ENCODE measurements around the gene EPHA8. TPM values are rescaled to one million over a fixed set of nuclear protein-coding genes. Genes with fewer than 3 reads are reported as not detected.

The EPHA8 gene
- total RNA-seq, 2 experiments from 2014 or later = not detected

GRCh38 chr1:22637907-22638445 lies 74.7 kb downstream of the EPHA8 start:
- POLR2A ChIA-PET = no interaction called here
- CTCF ChIA-PET = no interaction called here

GRCh38 chr1:22638476-22639234 lies 75.4 kb downstream of the EPHA8 start:
- ChIA-PET CTCF (no interaction called here), POLR2A (interaction anchor here (0.6 kb wide), 1 partner anchor 484 kb away, joined by 3 read pairs; no protein-coding TSS in a partner anchor)

DNA sequence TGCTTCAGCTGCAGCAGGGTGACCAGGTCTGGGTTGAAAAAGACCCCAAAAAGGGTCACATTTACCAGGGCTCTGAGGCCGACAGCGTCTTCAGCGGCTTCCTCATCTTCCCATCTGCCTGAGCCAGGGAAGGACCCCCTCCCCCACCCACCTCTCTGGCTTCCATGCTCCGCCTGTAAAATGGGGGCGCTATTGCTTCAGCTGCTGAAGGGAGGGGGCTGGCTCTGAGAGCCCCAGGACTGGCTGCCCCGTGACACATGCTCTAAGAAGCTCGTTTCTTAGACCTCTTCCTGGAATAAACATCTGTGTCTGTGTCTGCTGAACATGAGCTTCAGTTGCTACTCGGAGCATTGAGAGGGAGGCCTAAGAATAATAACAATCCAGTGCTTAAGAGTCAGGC lies 76.0 kb downstream of the EPHA8 start:
- POLR2A ChIA-PET = interaction anchor here (0.6 kb wide), 1 partner anchor 484 kb away, joined by 3 read pairs; no protein-coding TSS in a partner anchor
- CTCF ChIA-PET = interaction anchor here (0.7 kb wide), 1 partner anchor 223 kb away, joined by 3 read pairs; no protein-coding TSS in a partner anchor

- ChIA-PET CTCF (interaction anchor here (0.7 to 2.3 kb wide), 7 partner anchors 21 to 511 kb away, joined by 3 to 9 read pairs (median 3); no protein-coding TSS in a partner anchor), POLR2A (no interaction called here)
Measured at GRCh38 chr1:22641247-22641646, 78.0 kb downstream of the EPHA8 start.

DNA sequence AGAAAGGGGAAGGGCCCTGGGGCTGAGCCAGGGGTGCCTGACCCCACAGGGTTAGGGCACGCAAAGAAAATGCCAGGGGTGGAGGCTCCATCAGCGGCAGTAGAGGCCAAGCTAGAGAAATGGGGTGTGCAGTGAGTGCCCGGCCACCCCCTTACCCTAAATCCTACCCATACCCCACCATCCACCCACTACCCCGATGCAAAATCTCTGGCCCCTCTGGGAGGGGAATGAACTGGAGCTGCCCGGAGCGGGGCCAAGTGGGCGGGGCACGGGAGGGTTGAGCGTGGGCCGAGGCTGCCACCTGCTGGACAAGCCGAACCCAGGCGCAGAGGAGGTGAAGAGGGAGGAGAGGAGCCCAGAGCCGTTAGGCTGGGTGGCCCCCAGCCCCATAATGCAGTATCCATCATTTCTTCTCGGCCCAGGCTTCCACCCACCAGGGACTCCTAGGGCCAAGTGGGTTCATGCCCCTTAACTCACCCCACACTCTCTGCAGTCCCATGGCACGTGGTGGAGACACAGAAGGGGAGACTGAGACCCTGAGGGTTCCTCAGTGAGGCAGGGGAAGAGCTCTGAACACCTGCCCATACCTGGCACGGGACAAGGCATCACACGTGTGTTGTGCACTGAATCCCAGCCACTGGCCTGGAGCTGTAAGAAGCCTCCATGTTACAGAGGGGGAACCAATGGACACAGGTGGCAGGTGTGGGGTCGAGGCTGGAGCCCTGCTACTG lies 78.8 kb downstream of the EPHA8 start:
- ChIA-PET CTCF (interaction anchor here (0.7 to 2.3 kb wide), 10 partner anchors 20 to 513 kb away, joined by 3 to 9 read pairs (median 3); no protein-coding TSS in a partner anchor), POLR2A (no interaction called here)

GRCh38 chr1:22643381-22643780 lies 80.1 kb downstream of the EPHA8 start, which contains the start of gene C1QC:
Gene C1QC, plus strand, starts transcription at chr1:22643633. Its CDS starts 391 bp downstream, at chr1:22644024.
- CTCF ChIA-PET = interaction anchor here (0.6 kb wide), 1 partner anchor 449 kb away, joined by 7 read pairs; no protein-coding TSS in a partner anchor

DNA sequence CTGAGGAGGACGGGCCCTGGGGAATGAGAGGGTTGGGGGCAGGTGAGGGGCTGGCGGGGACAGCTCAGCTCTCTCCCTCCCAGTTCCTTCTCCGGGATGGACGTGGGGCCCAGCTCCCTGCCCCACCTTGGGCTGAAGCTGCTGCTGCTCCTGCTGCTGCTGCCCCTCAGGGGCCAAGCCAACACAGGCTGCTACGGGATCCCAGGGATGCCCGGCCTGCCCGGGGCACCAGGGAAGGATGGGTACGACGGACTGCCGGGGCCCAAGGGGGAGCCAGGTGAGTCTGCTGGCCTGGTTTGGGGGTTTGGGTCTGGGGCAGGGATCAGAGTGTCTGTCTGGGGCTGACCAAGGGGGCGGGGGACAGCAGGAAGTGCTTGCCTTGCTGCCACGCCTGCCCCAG lies 80.6 kb downstream of the EPHA8 start:
- ChIA-PET POLR2A (no interaction called here), CTCF (interaction anchor here (0.6 kb wide), 1 partner anchor 449 kb away, joined by 7 read pairs; no protein-coding TSS in a partner anchor)

More at GRCh38 chr1:22643381-22643780, 80.1 kb downstream of the EPHA8 start, which contains the start of gene C1QC:
- POLR2A ChIA-PET = no interaction called here

- ChIA-PET POLR2A (no interaction called here), CTCF (interaction anchor here (1.1 kb wide), 1 partner anchor 225 kb away, joined by 6 read pairs; no protein-coding TSS in a partner anchor)
Measured at GRCh38 chr1:22645931-22646330, 82.6 kb downstream of the EPHA8 start.

DNA sequence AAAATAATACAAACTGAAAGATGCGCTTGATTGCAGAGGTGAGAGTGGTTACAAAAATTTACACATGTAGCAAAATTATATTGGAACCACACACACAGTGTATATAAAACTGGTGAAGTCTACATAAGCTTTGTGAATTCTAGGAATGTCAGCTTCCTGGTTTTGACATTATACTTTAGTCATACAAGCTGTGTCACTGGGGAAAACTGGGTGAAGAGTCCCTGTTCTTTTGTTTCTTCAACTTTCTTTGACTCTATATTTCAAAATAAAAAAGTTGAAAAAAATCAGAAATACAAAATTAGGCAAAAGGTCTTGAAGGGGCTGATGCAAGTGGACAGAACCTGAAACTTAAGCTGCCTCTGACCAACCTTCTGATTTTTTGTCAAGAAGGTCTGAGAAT lies 83.1 kb downstream of the EPHA8 start:
- ChIA-PET POLR2A (no interaction called here), CTCF (no interaction called here)

- CTCF ChIA-PET = interaction anchor here (1.4 kb wide), 1 partner anchor 13 kb away, joined by 3 read pairs; no protein-coding TSS in a partner anchor
- POLR2A ChIA-PET = no interaction called here
Measured at GRCh38 chr1:22650089-22650693, 86.9 kb downstream of the EPHA8 start.

- ChIA-PET CTCF (no interaction called here), POLR2A (no interaction called here)
Measured at GRCh38 chr1:22651941-22652856, 88.9 kb downstream of the EPHA8 start.

DNA sequence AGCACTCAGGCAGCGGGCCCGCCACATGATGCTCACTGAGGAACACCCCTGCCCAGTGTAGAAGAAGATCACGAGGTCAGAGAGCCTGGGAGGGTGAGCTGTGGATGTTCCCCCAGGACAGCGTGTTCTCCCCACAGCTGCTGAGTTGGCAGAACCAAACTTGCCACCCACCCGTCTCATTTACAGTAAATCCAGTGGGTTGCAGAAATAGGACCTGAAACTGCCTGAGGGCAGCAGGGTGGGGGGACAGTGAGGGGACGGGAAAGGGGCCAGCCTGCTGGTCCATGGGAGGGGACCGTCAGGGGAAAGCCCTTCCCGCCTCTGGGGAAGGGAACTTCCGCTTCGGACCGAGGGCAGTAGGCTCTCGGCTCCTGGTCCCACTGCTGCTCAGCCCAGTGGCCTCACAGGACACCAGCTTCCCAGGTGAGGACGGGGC lies 89.6 kb downstream of the EPHA8 start, which contains the start of gene C1QB:
C1QB (plus strand) TSS at position 356 of the 436 bp plus-strand sequence. CDS start 6,227 bp downstream, outside the sequence.
- ChIA-PET CTCF (interaction anchor here (0.6 kb wide), 1 partner anchor 135 kb away, joined by 3 read pairs; no protein-coding TSS in a partner anchor), POLR2A (no interaction called here)

Other genes starting within 250 kb of the EPHA8 start
- 10 to 100 TPM; 20.8 to 22.1 TPM for gene ZBTB40, start 111.6 kb upstream of the EPHA8 start, total RNA-seq
- gene C1QA, start 73.1 kb downstream of the EPHA8 start, total RNA-seq = not detected
- not detected for gene C1QC, start 80.1 kb downstream of the EPHA8 start, total RNA-seq
- not detected for gene C1QB, start 89.7 kb downstream of the EPHA8 start, total RNA-seq
- gene EPHB2, start 147.3 kb downstream of the EPHA8 start, total RNA-seq = under 1 TPM in 1 of 2 experiments, not detected in 1; 0.08 TPM